K562 (cell line): Measurements from ENCODE around the gene COL13A1. TPM values are rescaled to one million over a fixed set of nuclear protein-coding genes. Genes with fewer than 3 reads are reported as not detected.

Source experiments
- CEBPG ChIP-seq, 3 experiments: fragments of 200-800 bp in 1 of 3; sonication (Bioruptor generic) in 1 of 3; sonication (generic) in 1 of 3; formaldehyde crosslinking in 1 of 3; IDR thresholded peaks in 2 of 3; conservative IDR thresholded peaks in 1 of 3; 2 replicates each; pipeline versions ENCODE4 v1.6.1 to v1.8.0; 2016 to 2022; ENCODE audit warnings: missing compliant biosample characterization in 2 of 3, missing genetic modification characterization in 2 of 3, mild to moderate bottlenecking in 1 of 3, missing genetic modification reagents in 1 of 3
- KDM1A ChIP-seq, 2 experiments: fragments of 450-650 bp; IDR thresholded peaks; 2 replicates each; pipeline ENCODE4 v1.6.1; 2016; ENCODE audit warnings: mild to moderate bottlenecking in 2 of 2
- PHF21A ChIP-seq: fragments of 450-650 bp; IDR thresholded peaks from 2 replicates; pipeline ENCODE4 v1.6.1; 2017; ENCODE audit warnings: low read depth, borderline replicate concordance
- ZSCAN29 ChIP-seq: fragments of 450-650 bp; IDR thresholded peaks from 2 replicates; pipeline ENCODE4 v1.6.1; 2017
- polyA plus RNA-seq, 8 experiments: library from polyadenylated mRNA; depleted of rRNA in 4 of 8; stranded (reverse) in 5 of 8; unstranded in 3 of 8; fragments of >200 nt; fragmentation: Nextera tagmentation in 2 of 8; fragmentation: Illumina TruSeq in 1 of 8; extraction: Ambion mirVana in 2 of 8; extraction: Trizol in 1 of 8; gene quantifications; 2 replicates each; pipeline versions ENCODE4 v1.2.1 to v1.2.3, GENCODE V29; 2011 to 2014; ENCODE audit warnings: inconsistent platforms in 1 of 8, missing spikeins in 1 of 8
- total RNA-seq, 7 experiments: library from RNA; depleted of rRNA in 6 of 7; stranded (reverse); fragments of >200 nt in 6 of 7; fragmentation: Illumina TruSeq in 2 of 7; extraction: Trizol in 2 of 7; gene quantifications; 2 replicates each; pipeline versions ENCODE4 v1.2.1 to v1.2.3, GENCODE V29; 2011 to 2021; ENCODE audit warnings: low replicate concordance in 1 of 7
- TF ChIP-seq, protein P1 (sequence below): fragments of 150-350 bp; IDR thresholded peaks from 2 replicates; pipeline ENCODE4 v1.6.1; 2014; ENCODE audit warnings: low read depth, mild to moderate bottlenecking, low read length, borderline replicate concordance
- TF ChIP-seq, protein P2 (sequence below), 2 experiments: IDR thresholded peaks; 2 replicates each; pipeline ENCODE4 v1.6.1; 2011; ENCODE audit warnings: borderline replicate concordance in 1 of 2, control low read depth in 1 of 2, low read depth in 1 of 2, low read length in 1 of 2, mild to moderate bottlenecking in 1 of 2, mixed read lengths in 1 of 2, moderate library complexity in 1 of 2; ENCODE audit not compliant: insufficient read depth in 1 of 2, insufficient read length in 1 of 2, poor library complexity in 1 of 2, severe bottlenecking in 1 of 2; ENCODE audit errors: extremely low read depth in 1 of 2

COL13A1 gene
- total and polyA plus RNA-seq, 9 of the 15 experiments (the other 6 are each of a cell fraction or from before 2014, with no cell fraction given) = not detected

DNA sequence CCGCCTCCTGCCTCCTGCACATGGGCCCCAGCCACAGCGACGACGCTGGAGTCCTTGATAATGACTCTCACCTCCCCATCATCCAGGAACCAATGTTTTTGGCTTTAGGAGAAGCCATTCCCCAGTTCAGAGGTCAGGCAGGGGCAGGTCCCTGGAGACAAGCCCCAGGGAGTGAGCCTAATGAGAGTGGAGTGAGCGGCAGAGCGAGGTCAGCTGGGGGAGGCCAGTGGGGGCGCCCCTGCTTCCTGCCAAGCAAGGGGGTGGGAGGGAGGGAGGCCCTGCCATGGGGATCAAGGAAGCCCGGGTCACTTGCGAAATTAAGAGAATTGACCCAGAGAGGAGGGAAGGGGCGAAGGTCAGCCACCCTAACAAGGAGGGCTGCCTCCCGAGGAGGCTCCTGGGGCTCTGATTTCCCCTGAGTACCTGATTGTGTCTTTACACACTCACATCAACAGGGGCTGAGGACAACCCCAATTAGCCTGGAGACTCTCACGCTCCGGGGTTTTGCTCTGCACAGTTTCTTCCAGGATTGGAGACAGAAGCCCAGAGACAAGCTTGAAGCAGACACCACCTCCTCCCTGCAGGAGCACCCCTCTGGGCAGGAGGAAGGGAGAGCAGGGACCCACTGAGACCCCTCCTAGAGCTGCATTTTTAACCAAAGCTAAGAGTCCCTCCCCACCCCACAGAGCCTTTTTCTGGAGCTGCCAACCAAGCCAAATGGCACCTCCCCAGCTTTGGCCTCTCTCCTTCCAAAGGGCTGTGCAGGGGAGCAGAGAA lies 112.1 kb downstream of the COL13A1 start (continued):
- TF ChIP-seq, protein P1, sequence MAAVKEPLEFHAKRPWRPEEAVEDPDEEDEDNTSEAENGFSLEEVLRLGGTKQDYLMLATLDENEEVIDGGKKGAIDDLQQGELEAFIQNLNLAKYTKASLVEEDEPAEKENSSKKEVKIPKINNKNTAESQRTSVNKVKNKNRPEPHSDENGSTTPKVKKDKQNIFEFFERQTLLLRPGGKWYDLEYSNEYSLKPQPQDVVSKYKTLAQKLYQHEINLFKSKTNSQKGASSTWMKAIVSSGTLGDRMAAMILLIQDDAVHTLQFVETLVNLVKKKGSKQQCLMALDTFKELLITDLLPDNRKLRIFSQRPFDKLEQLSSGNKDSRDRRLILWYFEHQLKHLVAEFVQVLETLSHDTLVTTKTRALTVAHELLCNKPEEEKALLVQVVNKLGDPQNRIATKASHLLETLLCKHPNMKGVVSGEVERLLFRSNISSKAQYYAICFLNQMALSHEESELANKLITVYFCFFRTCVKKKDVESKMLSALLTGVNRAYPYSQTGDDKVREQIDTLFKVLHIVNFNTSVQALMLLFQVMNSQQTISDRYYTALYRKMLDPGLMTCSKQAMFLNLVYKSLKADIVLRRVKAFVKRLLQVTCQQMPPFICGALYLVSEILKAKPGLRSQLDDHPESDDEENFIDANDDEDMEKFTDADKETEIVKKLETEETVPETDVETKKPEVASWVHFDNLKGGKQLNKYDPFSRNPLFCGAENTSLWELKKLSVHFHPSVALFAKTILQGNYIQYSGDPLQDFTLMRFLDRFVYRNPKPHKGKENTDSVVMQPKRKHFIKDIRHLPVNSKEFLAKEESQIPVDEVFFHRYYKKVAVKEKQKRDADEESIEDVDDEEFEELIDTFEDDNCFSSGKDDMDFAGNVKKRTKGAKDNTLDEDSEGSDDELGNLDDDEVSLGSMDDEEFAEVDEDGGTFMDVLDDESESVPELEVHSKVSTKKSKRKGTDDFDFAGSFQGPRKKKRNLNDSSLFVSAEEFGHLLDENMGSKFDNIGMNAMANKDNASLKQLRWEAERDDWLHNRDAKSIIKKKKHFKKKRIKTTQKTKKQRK = no peak
- TF ChIP-seq KDM1A (IDR thresholded peaks at IDR 0.05) = peak in 1 of 2 experiments; percentile 43; a peak in 1 of 4 replicates
- no peak for TF ChIP-seq CEBPG (CRISPR knock-in tag; IDR thresholded peaks at IDR 0.05)
- no peak for TF ChIP-seq CEBPG (tag; conservative IDR thresholded peaks at IDR 0.05 in 1 of 2, IDR thresholded peaks at IDR 0.05 in 1 of 2)
- no peak for TF ChIP-seq ZSCAN29
- no peak for TF ChIP-seq PHF21A
- TF ChIP-seq, protein P2, sequence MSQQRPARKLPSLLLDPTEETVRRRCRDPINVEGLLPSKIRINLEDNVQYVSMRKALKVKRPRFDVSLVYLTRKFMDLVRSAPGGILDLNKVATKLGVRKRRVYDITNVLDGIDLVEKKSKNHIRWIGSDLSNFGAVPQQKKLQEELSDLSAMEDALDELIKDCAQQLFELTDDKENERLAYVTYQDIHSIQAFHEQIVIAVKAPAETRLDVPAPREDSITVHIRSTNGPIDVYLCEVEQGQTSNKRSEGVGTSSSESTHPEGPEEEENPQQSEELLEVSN (IDR thresholded peaks at IDR 0.05; ENCODE audit: borderline replicate concordance in 1 of 2, extremely low read depth in 1 of 2, insufficient read depth in 1 of 2, insufficient read length in 1 of 2, low read depth in 1 of 2, low read length in 1 of 2, poor library complexity in 1 of 2, severe bottlenecking in 1 of 2) = peak in 1 of 2 experiments; percentile 56
